T-helper 2 cell treated with Interferon-gamma antibody and Interleukin-4, amounts not matched to agents 100 ng/mL and 5 ng/mL, for 36 hours (primary cell): Measurements from ENCODE around the gene C4orf50. TPM values are rescaled to one million over a fixed set of nuclear protein-coding genes. Genes with fewer than 3 reads are reported as not detected.

Experiments used
- intact Hi-C: fragments of 100-400 bp; cut with micrococcal nuclease; formaldehyde crosslinking; loops from one replicate; pipeline ENCODE4 v1.15.1; 2023
- total RNA-seq: library from RNA; stranded (reverse); gene quantifications from 2 replicates; pipeline ENCODE4 v1.2.3, GENCODE V29; 2022

C4orf50 gene
- total RNA-seq, 1 donor from 2014 or later, result 0.66 TPM

- intact Hi-C loops, result no loop called here
Observed at GRCh38 chr4:5971078-5971450, 47.2 kb downstream of the C4orf50 start.

- intact Hi-C loops, result no loop called here
Observed at GRCh38 chr4:5970381-5971077, 47.7 kb downstream of the C4orf50 start.

GRCh38 chr4:5969777-5970176 lies 48.5 kb downstream of the C4orf50 start:
- intact Hi-C loops, result no loop called here

- intact Hi-C loops, result no loop called here
Observed at GRCh38 chr4:5969336-5969735, 48.9 kb downstream of the C4orf50 start.

- intact Hi-C loops, result no loop called here
Observed at GRCh38 chr4:5968246-5968645, 50.0 kb downstream of the C4orf50 start.

- intact Hi-C loops, result no loop called here
Observed at GRCh38 chr4:5967783-5968182, 50.4 kb downstream of the C4orf50 start.

GRCh38 chr4:5965225-5965624 lies 53.0 kb downstream of the C4orf50 start:
- intact Hi-C loops, result no loop called here

GRCh38 chr4:5964030-5964429 lies 54.2 kb downstream of the C4orf50 start:
- intact Hi-C loops, result no loop called here

GRCh38 chr4:5963611-5964010 lies 54.6 kb downstream of the C4orf50 start:
- intact Hi-C loops, result no loop called here

GRCh38 chr4:5962416-5962815 lies 55.8 kb downstream of the C4orf50 start:
- intact Hi-C loops, result no loop called here

- intact Hi-C loops, result no loop called here
Observed at GRCh38 chr4:5960252-5960880, 57.9 kb downstream of the C4orf50 start.

- intact Hi-C loops, result no loop called here
Observed at GRCh38 chr4:5959211-5959982, 58.8 kb downstream of the C4orf50 start.

GRCh38 chr4:5958199-5958735 lies 60.0 kb downstream of the C4orf50 start:
- intact Hi-C loops, result no loop called here

GRCh38 chr4:5957076-5957475 lies 61.2 kb downstream of the C4orf50 start:
- intact Hi-C loops, result no loop called here

GRCh38 chr4:5956285-5957021 lies 61.8 kb downstream of the C4orf50 start:
- intact Hi-C loops, result no loop called here

GRCh38 chr4:5955856-5956255 lies 62.4 kb downstream of the C4orf50 start:
- intact Hi-C loops, result no loop called here

- intact Hi-C loops, result no loop called here
Observed at GRCh38 chr4:5955201-5955821, 62.9 kb downstream of the C4orf50 start.

GRCh38 chr4:5954056-5954760 lies 64.0 kb downstream of the C4orf50 start:
- intact Hi-C loops, result no loop called here

GRCh38 chr4:5952975-5953951 lies 65.0 kb downstream of the C4orf50 start:
- intact Hi-C loops, result no loop called here
